CD14-positive monocyte (primary cell): ENCODE measurements around the gene PTTG1IP. TPM values are rescaled to one million over a fixed set of nuclear protein-coding genes. Genes with fewer than 3 reads are reported as not detected.

Source experiments
- DNase-seq, 3 donors: peaks; one replicate each; pipeline ENCODE4 v3.0.0-alpha.2; 2011 to 2022
- H2AFZ ChIP-seq: 2 replicates; pipeline ENCODE4 v1.6.0; 2012; ENCODE audit warnings: mild to moderate bottlenecking, low read depth, low read length, inconsistent platforms; ENCODE audit not compliant: insufficient read depth, poor library complexity, severe bottlenecking
- H3K27ac ChIP-seq, 2 donors: 1 replicate in 1 of 2; 2 replicates in 1 of 2; pipeline ENCODE4 v1.5.1; 2012 to 2013; ENCODE audit warnings: low read length in 2 of 2, control low read depth in 1 of 2, inconsistent platforms in 1 of 2, low read depth in 1 of 2, mild to moderate bottlenecking in 1 of 2
- H3K27me3 ChIP-seq, 2 donors: one replicate each; pipeline versions ENCODE4 v1.6.0 to v1.6.1; 2011 to 2013; ENCODE audit warnings: low read length in 2 of 2; ENCODE audit not compliant: control insufficient read depth in 2 of 2, insufficient read depth in 2 of 2
- H3K36me3 ChIP-seq, 2 donors: replicated peaks in 1 of 2; 1 replicate in 1 of 2; 2 replicates in 1 of 2; pipeline versions ENCODE4 v1.5.1 to v1.6.1; 2012 to 2013; ENCODE audit warnings: low read length in 2 of 2, control low read depth in 1 of 2, inconsistent platforms in 1 of 2, mild to moderate bottlenecking in 1 of 2; ENCODE audit not compliant: insufficient read depth in 2 of 2, control insufficient read depth in 1 of 2
- H3K4me1 ChIP-seq, 2 donors: 1 replicate in 1 of 2; 2 replicates in 1 of 2; pipeline versions ENCODE4 v1.5.1 to v1.6.1; 2012 to 2013; ENCODE audit warnings: low read length in 2 of 2, control low read depth in 1 of 2, inconsistent platforms in 1 of 2, mild to moderate bottlenecking in 1 of 2, moderate library complexity in 1 of 2; ENCODE audit not compliant: insufficient read depth in 2 of 2, control insufficient read depth in 1 of 2
- H3K4me2 ChIP-seq: replicated peaks from 2 replicates; pipeline ENCODE3; 2012; ENCODE audit warnings: low read length, moderate library complexity, mild to moderate bottlenecking; ENCODE audit not compliant: poor library complexity, severe bottlenecking; ENCODE audit errors: extremely low read depth
- H3K4me3 ChIP-seq, 3 experiments: fragments of 200-600 bp in 1 of 3; sonication (generic) in 1 of 3; replicated peaks in 1 of 3; 1 replicate in 2 of 3; 2 replicates in 1 of 3; pipeline ENCODE4 v1.5.1; 2011 to 2013; ENCODE audit warnings: low read length in 3 of 3, mild to moderate bottlenecking in 3 of 3, control low read depth in 2 of 3, low read depth in 2 of 3, inconsistent platforms in 1 of 3, moderate library complexity in 1 of 3
- H3K79me2 ChIP-seq: 2 replicates; pipeline ENCODE4 v1.6.0; 2012; ENCODE audit warnings: mild to moderate bottlenecking, control low read depth, inconsistent platforms, low read length, moderate library complexity; ENCODE audit not compliant: insufficient read depth
- H3K9ac ChIP-seq: 2 replicates; pipeline ENCODE4 v1.6.0; 2017; ENCODE audit warnings: low read length, mild to moderate bottlenecking; ENCODE audit not compliant: insufficient read depth, poor library complexity, severe bottlenecking
- H3K9me3 ChIP-seq, 2 donors: replicated peaks in 1 of 2; 1 replicate in 1 of 2; 2 replicates in 1 of 2; pipeline versions ENCODE4 v1.5.1 to v1.6.1; 2012 to 2013; ENCODE audit warnings: low read length in 2 of 2, control low read depth in 1 of 2; ENCODE audit not compliant: control insufficient read depth in 1 of 2, insufficient read depth in 1 of 2
- H4K20me1 ChIP-seq: 2 replicates; pipeline ENCODE4 v1.6.0; 2012; ENCODE audit warnings: mild to moderate bottlenecking, low read length, control low read depth, moderate library complexity; ENCODE audit not compliant: insufficient read depth
- H3K27ac Mint-ChIP-seq, 7 donors: one replicate each; pipeline ENCODE4 v1.8.0; 2020; ENCODE audit warnings: mild to moderate bottlenecking in 7 of 7, mixed read lengths in 7 of 7, moderate library complexity in 6 of 7, inconsistent platforms in 2 of 7
- H3K27me3 Mint-ChIP-seq, 3 donors: one replicate each; pipeline ENCODE4 v1.8.0; 2021 to 2022; ENCODE audit warnings: low read depth in 3 of 3, mild to moderate bottlenecking in 3 of 3, mixed read lengths in 3 of 3, moderate library complexity in 3 of 3, inconsistent platforms in 1 of 3
- H3K36me3 Mint-ChIP-seq, 2 donors: one replicate each; pipeline ENCODE4 v1.8.0; 2020; ENCODE audit warnings: mixed read lengths in 2 of 2, inconsistent platforms in 1 of 2, mild to moderate bottlenecking in 1 of 2
- H3K4me1 Mint-ChIP-seq: one replicate; pipeline ENCODE4 v1.8.0; 2020; ENCODE audit warnings: mild to moderate bottlenecking, mixed read lengths
- H3K4me3 Mint-ChIP-seq, 2 donors: one replicate each; pipeline ENCODE4 v1.8.0; 2020; ENCODE audit warnings: mild to moderate bottlenecking in 2 of 2, mixed read lengths in 2 of 2, moderate library complexity in 1 of 2
- H3K9me3 Mint-ChIP-seq, 7 donors: one replicate each; pipeline ENCODE4 v1.8.0; 2020 to 2022; ENCODE audit warnings: mixed read lengths in 7 of 7, mild to moderate bottlenecking in 6 of 7, moderate library complexity in 6 of 7, inconsistent platforms in 2 of 7
- WGBS: methylation state at CpG from one replicate; pipeline ENCODE4 v1.1.5; 2013; ENCODE audit warnings: missing lambda C conversion rate; ENCODE audit not compliant: insufficient coverage; 5-methylcytosine and 5-hydroxymethylcytosine counted together
- intact Hi-C, 2 donors: fragments of 100-400 bp; cut with micrococcal nuclease; formaldehyde crosslinking; loops; one replicate each; pipeline versions ENCODE4 v1.15.0 to v1.15.1; 2023
- polyA plus RNA-seq, 3 donors: library from polyadenylated mRNA; depleted of rRNA in 1 of 3; unstranded in 2 of 3; stranded (reverse) in 1 of 3; fragments of 300-500 nt in 2 of 3; fragments of >200 nt in 1 of 3; fragmentation: Illumina TruSeq in 2 of 3; gene quantifications; 1 replicate in 2 of 3; 2 replicates in 1 of 3; pipeline ENCODE4 v1.2.3, GENCODE V29; 2012 to 2021
- TF ChIP-seq, protein P1 (sequence below): fragments of 200-600 bp; IDR thresholded peaks from one replicate; pipeline ENCODE4 v1.8.0; 2022; ENCODE audit warnings: antibody characterized with exemption, mild to moderate bottlenecking

Gene PTTG1IP
- polyA plus RNA-seq, 3 donors: 118 to 238 (median 206) TPM

DNA sequence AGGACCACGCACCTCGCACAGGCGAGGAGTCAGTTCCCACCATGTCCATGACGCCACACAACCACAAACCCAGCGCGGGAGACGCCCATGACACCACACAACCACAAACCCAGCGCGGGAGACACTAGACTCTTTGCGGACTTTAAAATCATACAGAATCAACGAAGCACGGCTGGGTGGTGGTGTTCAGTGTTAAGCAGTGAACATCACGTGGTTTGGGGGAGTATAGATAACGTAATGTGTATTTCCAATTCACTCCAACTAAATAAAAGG lies 19.2 kb downstream of the PTTG1IP start:
- Histone ChIP-seq H3K4me2 (no peak overlapping the region), H3K27me3 (no peaks in the 10 kb centered on the region), H4K20me1 (peaks cover 100% of the 10 kb centered on the region), H3K79me2 (peaks cover 84% of the 10 kb centered on the region), H3K36me3 (peaks cover 92 to 100% of the 10 kb centered on the region in 2 donors), H2AFZ (no peak overlapping the region), H3K4me3 (no peak overlapping the region), H3K9me3 (no peaks in the 10 kb centered on the region), H3K4me1 (peaks cover 23 to 26% of the 10 kb centered on the region in 2 donors), H3K9ac (no peak overlapping the region), H3K27ac (no peak overlapping the region)
- intact Hi-C loops: no loop called here
- no peak for DNase-seq
- WGBS: no CpG with 5 or more reads among the region's 14 CpGs
- peaks cover 0 to 1% (median 0%) of the 10 kb centered on the region in 7 donors for H3K9me3 Mint-ChIP-seq
- peaks cover 44% of the 10 kb centered on the region for H3K4me1 Mint-ChIP-seq
- H3K27ac Mint-ChIP-seq: peak overlapping the region in 4 of 7 donors; percentile 33 to 79 (median 58)
- TF ChIP-seq, protein P1, sequence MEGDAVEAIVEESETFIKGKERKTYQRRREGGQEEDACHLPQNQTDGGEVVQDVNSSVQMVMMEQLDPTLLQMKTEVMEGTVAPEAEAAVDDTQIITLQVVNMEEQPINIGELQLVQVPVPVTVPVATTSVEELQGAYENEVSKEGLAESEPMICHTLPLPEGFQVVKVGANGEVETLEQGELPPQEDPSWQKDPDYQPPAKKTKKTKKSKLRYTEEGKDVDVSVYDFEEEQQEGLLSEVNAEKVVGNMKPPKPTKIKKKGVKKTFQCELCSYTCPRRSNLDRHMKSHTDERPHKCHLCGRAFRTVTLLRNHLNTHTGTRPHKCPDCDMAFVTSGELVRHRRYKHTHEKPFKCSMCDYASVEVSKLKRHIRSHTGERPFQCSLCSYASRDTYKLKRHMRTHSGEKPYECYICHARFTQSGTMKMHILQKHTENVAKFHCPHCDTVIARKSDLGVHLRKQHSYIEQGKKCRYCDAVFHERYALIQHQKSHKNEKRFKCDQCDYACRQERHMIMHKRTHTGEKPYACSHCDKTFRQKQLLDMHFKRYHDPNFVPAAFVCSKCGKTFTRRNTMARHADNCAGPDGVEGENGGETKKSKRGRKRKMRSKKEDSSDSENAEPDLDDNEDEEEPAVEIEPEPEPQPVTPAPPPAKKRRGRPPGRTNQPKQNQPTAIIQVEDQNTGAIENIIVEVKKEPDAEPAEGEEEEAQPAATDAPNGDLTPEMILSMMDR: no peak
- peaks cover 92 to 99% of the 10 kb centered on the region in 2 donors for H3K36me3 Mint-ChIP-seq
- no peaks in the 10 kb centered on the region for H3K27me3 Mint-ChIP-seq
- H3K4me3 Mint-ChIP-seq: peak overlapping the region in 1 of 2 donors; percentile 4

DNA sequence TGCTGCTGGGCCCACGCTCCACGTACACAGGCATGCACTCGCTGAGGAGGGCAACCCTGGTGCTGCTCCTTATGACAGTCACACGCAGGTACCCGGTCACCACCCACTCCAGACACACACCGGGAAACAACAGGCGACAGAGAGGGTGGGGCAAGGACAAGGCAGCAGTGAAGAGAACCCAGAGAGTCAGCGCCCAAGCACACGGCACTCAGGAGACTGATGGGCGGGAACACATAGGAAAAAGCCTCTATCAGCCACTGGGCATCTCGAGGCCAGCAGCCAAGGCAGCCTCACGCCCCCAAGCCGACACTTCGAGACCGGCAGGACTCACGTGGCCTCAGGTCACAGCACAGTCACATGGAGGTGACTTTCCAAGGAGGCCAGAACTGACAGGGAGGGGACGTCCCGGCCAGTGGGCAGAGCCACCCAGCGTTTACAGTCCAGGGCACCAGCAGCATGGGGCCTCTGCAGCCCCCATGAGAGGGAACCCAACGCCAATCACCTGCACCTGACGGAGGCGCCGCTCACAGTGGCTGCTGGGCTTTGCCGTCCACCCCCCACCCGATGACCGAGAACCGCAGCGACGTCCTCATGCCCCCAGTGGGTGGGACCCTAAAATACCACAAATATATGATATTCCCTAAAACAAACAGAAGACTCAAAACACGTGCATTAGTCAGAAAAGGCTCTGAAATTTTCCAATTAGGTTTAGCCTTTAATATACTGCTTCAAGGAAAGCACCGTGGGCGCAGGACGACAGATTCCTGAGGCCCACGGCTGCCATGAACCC lies 19.7 kb downstream of the PTTG1IP start:
- Histone ChIP-seq H4K20me1 (peaks cover 100% of the 10 kb centered on the region), H2AFZ (no peak overlapping the region), H3K36me3 (peaks cover 92 to 100% of the 10 kb centered on the region in 2 donors), H3K4me1 (peaks cover 28 to 29% of the 10 kb centered on the region in 2 donors), H3K4me2 (no peak overlapping the region), H3K27ac (no peak overlapping the region), H3K27me3 (no peaks in the 10 kb centered on the region), H3K9me3 (no peaks in the 10 kb centered on the region), H3K79me2 (peaks cover 79% of the 10 kb centered on the region), H3K4me3 (no peak overlapping the region), H3K9ac (no peak overlapping the region)
- no peaks in the 10 kb centered on the region for H3K27me3 Mint-ChIP-seq
- peak overlapping the region in 2 of 7 donors; percentile 74 to 79 for H3K27ac Mint-ChIP-seq
- no peak overlapping the region for H3K4me3 Mint-ChIP-seq
- TF ChIP-seq, protein P1: no peak
- H3K4me1 Mint-ChIP-seq: peaks cover 45% of the 10 kb centered on the region
- H3K36me3 Mint-ChIP-seq: peaks cover 91 to 98% of the 10 kb centered on the region in 2 donors
- no peak for DNase-seq
- WGBS: 95% methylated on average over 30 of the region's 34 CpGs
- intact Hi-C loops: no loop called here
- peaks cover 0 to 1% (median 0%) of the 10 kb centered on the region in 7 donors for H3K9me3 Mint-ChIP-seq
